ENCODE results near the gene MYH11.

- TF ChIP-seq, protein P1, sequence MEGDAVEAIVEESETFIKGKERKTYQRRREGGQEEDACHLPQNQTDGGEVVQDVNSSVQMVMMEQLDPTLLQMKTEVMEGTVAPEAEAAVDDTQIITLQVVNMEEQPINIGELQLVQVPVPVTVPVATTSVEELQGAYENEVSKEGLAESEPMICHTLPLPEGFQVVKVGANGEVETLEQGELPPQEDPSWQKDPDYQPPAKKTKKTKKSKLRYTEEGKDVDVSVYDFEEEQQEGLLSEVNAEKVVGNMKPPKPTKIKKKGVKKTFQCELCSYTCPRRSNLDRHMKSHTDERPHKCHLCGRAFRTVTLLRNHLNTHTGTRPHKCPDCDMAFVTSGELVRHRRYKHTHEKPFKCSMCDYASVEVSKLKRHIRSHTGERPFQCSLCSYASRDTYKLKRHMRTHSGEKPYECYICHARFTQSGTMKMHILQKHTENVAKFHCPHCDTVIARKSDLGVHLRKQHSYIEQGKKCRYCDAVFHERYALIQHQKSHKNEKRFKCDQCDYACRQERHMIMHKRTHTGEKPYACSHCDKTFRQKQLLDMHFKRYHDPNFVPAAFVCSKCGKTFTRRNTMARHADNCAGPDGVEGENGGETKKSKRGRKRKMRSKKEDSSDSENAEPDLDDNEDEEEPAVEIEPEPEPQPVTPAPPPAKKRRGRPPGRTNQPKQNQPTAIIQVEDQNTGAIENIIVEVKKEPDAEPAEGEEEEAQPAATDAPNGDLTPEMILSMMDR (optimal IDR thresholded peaks at IDR 0.05 in 1 of 3, IDR thresholded peaks at IDR 0.05 in 1 of 3, conservative IDR thresholded peaks at IDR 0.05 in 1 of 3; ENCODE audit: extremely low read depth in 1 of 3, insufficient read depth in 2 of 3, low read length in 3 of 3) = no peak
- no peak for TF ChIP-seq EZH2 (IDR thresholded peaks at IDR 0.05; ENCODE audit: low read length)
Measured at GRCh38 chr16:15849209-15849981, 7.4 kb downstream of the MYH11 start.
